OCI-LY3 (cell line): ENCODE results near the gene HOXB3.

Experiments
- H2AFZ ChIP-seq: fragments of 200-600, 300-600 bp; shearing (Covaris generic); 2 replicates; pipeline ENCODE4 v1.6.0; 2014; ENCODE audit warnings: antibody characterized with exemption, low read depth, low read length
- H3K27ac ChIP-seq: fragments of 200-600, 300-600 bp; sonication (generic); 2 replicates; pipeline ENCODE4 v1.5.1; 2014; ENCODE audit warnings: mild to moderate bottlenecking, low read length, moderate library complexity, mixed read lengths
- H3K27me3 ChIP-seq: fragments of 200-600, 300-600 bp; sonication (generic); 2 replicates; pipeline ENCODE4 v1.6.1; 2014; ENCODE audit warnings: low read depth, low read length, mixed read lengths
- H3K36me3 ChIP-seq: fragments of 200-600, 300-600 bp; sonication (generic); replicated peaks from 2 replicates; pipeline ENCODE3; 2014; ENCODE audit warnings: low read depth, low read length, mixed read lengths
- H3K4me1 ChIP-seq: fragments of 300-600, 200-600 bp; sonication (generic); 2 replicates; pipeline ENCODE4 v1.6.1; 2014; ENCODE audit warnings: low read length, mixed read lengths
- H3K4me2 ChIP-seq: fragments of 200-600, 300-600 bp; sonication (generic); 2 replicates; pipeline ENCODE4 v1.6.1; 2014; ENCODE audit warnings: low read length, mixed read lengths
- H3K4me3 ChIP-seq: fragments of 300-600, 200-600 bp; sonication (generic); 2 replicates; pipeline ENCODE4 v1.5.1; 2014; ENCODE audit warnings: antibody characterized with exemption, mild to moderate bottlenecking, low read length, moderate library complexity
- H3K79me2 ChIP-seq: fragments of 300-600, 200-600 bp; shearing (Covaris generic); 2 replicates; pipeline ENCODE4 v1.6.1; 2014; ENCODE audit warnings: mild to moderate bottlenecking, low read length, mixed read lengths
- H3K9ac ChIP-seq: fragments of 300-600, 200-600 bp; shearing (Covaris generic); 2 replicates; pipeline ENCODE4 v1.6.0; 2014; ENCODE audit warnings: mild to moderate bottlenecking, low read length, moderate library complexity
- H3K9me3 ChIP-seq: fragments of 200-600, 300-600 bp; shearing (Covaris generic); 2 replicates; pipeline ENCODE4 v1.6.1; 2014; ENCODE audit warnings: low read length, mixed read lengths; ENCODE audit not compliant: insufficient read depth
- H4K20me1 ChIP-seq: fragments of 200-600, 300-600 bp; sonication (generic); 2 replicates; pipeline ENCODE4 v1.6.1; 2016; ENCODE audit warnings: low read length, mixed read lengths; ENCODE audit not compliant: insufficient read depth
- CTCF ChIP-seq: fragments of 200-600, 300-600 bp; sonication (generic); IDR thresholded peaks from 2 replicates; pipeline ENCODE4 v1.5.1; 2014; ENCODE audit warnings: antibody characterized with exemption, low read length, low read depth
- EZH2phosphoT487 ChIP-seq: fragments of 200-600 bp; shearing (Covaris generic); IDR thresholded peaks from 2 replicates; pipeline ENCODE4 v1.6.1; 2018; ENCODE audit warnings: antibody characterized with exemption, mixed run types, low read depth

HOXB3 gene

GRCh38 chr17:48603959-48604769 is 14.1 kb upstream of the HOXB3 start:
- H3K9ac ChIP-seq = 0 out of 2 replicates have a peak overlapping the region, but pooled peaks have one; percentile 9

GRCh38 chr17:48601539-48602425 is 11.7 kb upstream of the HOXB3 start:
- H2AFZ ChIP-seq = peak overlapping the region; percentile 70; the same call in 1 of the 2 replicates
- peaks cover 21% of the 10 kb centered on the region for H3K27me3 ChIP-seq
- H3K79me2 ChIP-seq = peaks cover 6% of the 10 kb centered on the region; the same call in 1 of the 2 replicates
- no peaks in the 10 kb centered on the region for H3K36me3 ChIP-seq
- peak overlapping the region; percentile 58 for H3K9ac ChIP-seq
- H4K20me1 ChIP-seq = no peaks in the 10 kb centered on the region
- no peak overlapping the region for H3K27ac ChIP-seq
- peak overlapping the region; percentile 96 for H3K4me2 ChIP-seq
- H3K4me3 ChIP-seq = peak overlapping the region; percentile 81
- TF ChIP-seq CTCF (no peak), EZH2phosphoT487 (no peak)
- no peaks in the 10 kb centered on the region for H3K9me3 ChIP-seq
- H3K4me1 ChIP-seq = peaks cover 29% of the 10 kb centered on the region

More at GRCh38 chr17:48603959-48604769, 14.1 kb upstream of the HOXB3 start:
- Histone ChIP-seq H2AFZ (peak overlapping the region; percentile 64; the same call in 1 of the 2 replicates), H3K79me2 (no peaks in the 10 kb centered on the region), H3K4me2 (peak overlapping the region; percentile 41), H3K27ac (no peak overlapping the region), H3K4me3 (peak overlapping the region; percentile 45), H3K4me1 (peaks cover 25% of the 10 kb centered on the region), H3K36me3 (no peaks in the 10 kb centered on the region), H3K27me3 (peaks cover 12% of the 10 kb centered on the region), H4K20me1 (no peaks in the 10 kb centered on the region), H3K9me3 (no peaks in the 10 kb centered on the region)
- no peak for TF ChIP-seq CTCF
- no peak for TF ChIP-seq EZH2phosphoT487

DNA sequence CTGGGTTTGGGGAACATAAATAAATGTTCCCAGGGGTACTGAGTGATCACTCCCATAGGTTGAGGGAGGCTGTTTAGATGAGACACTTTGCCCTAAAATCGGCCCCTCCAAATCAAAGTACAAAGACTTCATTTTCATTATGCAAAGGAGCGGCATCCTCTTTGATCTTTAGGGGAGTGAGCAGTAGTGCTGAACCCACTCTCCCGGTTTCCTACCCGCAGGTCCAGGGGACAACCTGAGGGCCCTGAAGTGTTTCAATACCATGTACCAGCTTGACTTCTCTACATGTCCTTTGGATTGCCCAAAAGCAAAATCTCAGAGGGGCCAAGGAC is 11.1 kb upstream of the HOXB3 start:
- Histone ChIP-seq H3K9ac (peak overlapping the region; percentile 58), H3K9me3 (no peaks in the 10 kb centered on the region), H4K20me1 (no peaks in the 10 kb centered on the region), H3K27me3 (peaks cover 21% of the 10 kb centered on the region), H3K79me2 (peaks cover 7% of the 10 kb centered on the region; the same call in 1 of the 2 replicates), H3K4me3 (peak overlapping the region; percentile 81), H3K4me2 (peak overlapping the region; percentile 96), H3K4me1 (peaks cover 31% of the 10 kb centered on the region), H2AFZ (0 out of 2 replicates have a peak overlapping the region, but pooled peaks have one; percentile 70), H3K36me3 (no peaks in the 10 kb centered on the region), H3K27ac (no peak overlapping the region)
- no peak for TF ChIP-seq EZH2phosphoT487
- no peak for TF ChIP-seq CTCF
